GM18861 (cell line): Measurements from ENCODE around the gene DOK7.

Experiments
- ATAC-seq: cut with Tn5 transposase; IDR thresholded peaks from one replicate; pipeline ENCODE4 v1.9.1; 2021; ENCODE audit not compliant: unreplicated experiment

DOK7 gene

DNA sequence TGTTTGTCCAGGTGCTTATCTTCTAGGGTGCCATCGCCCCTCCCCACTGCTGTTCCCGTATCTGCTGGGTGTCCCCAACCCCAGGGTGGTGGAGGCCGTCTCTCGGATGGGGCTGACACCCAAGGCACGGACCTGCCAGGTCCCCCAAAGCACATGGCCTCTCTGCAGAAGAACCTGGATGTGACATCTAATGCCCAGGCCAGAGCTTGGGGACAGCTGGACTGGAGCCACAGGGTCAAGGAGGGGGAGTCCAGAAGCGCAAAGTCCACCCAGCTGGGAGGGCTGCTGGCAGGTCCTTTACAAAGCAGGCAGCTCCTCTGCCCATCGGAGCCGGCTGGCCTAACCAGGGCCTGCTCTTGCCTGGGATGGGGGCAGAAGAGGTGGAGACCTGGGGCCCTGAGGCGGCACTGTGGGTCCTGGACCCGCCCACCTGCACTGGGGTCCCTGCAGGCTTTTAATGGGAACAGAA, 751 bp upstream of the DOK7 start:
- no peak for ATAC-seq

DNA sequence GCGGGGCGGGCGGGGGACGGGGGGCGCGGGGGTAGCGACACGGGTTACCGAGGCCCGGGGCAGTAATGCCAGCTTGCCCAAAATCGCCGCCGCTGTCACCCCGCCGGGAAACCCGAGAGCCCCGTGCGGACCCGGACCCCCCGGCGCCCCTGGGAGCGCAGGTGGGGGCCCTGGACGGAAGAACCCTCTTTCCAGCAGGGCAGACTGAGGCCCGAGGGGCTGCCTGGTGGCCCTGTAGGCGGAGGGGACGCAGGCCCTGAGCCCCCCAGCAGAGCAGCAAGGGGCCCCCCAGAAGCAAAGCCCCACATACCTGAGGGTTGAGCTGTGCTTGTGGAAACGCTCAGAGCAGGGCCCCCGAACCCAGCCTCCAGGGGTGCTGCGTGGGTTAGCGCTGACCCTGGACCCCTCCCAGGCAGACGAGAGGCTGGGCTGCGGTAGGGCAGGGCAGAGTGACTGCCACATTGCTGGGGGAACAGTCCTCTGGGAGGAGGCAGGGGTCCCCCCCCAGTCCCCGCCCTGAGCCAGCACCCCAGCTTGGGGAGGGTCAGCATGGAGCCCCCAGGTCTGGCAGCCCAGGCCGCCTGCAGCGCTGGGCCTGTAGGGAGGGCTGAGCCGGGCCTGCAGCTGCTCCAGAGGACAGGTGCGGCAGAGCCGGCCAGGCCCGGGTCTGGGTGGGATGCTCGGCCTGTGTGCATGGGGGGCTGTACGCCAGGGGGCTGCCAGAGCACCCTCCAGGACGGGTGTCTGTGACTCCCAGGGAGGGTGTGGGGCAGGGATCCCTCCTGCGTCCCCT, 646 bp downstream of the DOK7 start:
- ATAC-seq: no peak

GRCh38 chr4:3464349-3464905, 1.3 kb downstream of the DOK7 start:
- ATAC-seq: no peak

DNA sequence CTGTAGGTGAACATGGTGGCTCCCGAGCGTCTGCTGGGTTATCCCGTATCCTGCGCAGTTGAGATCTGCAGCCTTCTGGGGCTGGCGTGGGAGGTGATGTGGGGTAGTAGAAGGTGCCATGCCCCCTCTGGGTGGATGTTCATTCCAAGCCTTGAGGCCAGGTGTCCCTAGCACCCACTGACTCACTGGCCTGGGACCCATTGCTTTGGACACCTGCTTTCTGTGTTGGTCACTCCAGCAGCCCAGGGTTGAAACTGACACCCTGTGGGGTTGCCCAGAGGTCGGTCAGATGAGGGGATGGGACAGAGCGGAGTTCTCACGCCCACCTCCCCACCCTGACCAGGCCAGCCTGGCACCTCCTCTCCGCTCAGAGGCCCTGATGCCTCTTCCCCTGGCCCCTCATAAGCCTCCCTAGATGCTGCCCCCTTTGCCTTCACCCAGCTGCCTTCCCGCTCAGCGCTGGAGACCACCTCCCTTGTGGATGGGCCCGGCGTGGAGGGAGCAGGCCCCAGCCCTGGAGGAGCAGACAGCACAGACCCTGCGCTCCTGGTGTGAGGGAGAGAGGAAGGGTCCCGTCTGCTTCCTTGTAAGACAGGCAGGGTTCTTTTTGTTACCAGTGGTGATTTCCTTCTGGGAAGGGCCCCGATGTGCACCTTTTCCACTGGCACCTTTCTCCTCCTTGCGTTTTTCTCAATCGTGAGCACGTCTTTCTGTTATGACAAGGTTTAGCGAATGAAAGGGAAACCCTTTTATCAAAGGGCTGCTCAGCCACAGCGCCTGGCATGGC, 2.0 kb downstream of the DOK7 start:
- no peak for ATAC-seq

DNA sequence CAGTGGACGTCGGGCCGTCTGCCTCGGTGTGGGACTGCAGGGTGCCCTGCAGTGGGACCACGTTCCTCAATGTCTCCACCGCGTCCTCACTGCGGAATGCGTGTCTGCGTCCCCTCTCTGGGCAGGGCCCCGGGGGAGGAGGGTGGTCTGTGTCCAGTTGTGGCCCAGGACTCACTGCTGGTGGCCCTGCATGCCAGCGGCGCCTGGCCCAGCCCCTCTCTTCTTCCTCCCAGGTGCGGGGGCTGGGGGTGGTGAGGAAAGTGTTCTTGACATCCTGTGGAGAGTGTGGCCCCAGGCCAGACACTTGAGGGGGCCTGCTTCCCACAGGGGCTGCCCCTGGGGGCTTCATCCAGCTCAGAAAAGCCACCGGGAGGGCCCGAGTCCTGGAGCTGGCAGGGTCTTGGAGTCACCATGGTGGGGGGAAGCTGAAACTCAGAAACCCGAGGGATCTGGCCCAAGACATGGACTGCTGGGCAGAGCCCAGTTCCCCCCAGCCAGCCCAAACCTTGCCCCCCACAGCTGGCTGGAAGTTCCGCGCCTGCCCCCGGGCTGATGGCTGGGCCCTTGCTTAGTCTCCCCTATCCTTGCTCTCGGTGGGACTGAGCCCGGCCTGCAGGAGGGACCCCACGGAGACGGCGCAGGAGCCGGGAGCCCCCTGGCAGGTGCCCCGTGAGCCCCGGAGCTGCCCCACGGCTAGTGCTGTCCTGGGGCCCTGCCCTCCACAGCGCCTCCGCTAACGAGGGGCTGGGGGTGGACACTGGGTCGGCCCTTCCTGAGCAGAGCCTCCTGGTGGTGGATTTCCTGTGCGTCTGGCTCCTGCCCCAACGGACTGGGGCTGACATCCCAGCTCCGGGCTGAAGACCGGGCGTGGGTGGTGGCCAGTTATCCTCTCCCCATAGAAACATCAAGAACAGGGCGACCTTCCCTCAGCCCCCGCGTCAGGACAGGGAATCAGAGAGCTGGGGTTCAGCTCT, 2.9 kb downstream of the DOK7 start:
- no peak for ATAC-seq

GRCh38 chr4:3466691-3467600, 3.8 kb downstream of the DOK7 start:
- no peak for ATAC-seq

- no peak for ATAC-seq
These were observed 4.5 kb downstream of the DOK7 start for GRCh38 chr4:3467601-3468031.

DNA sequence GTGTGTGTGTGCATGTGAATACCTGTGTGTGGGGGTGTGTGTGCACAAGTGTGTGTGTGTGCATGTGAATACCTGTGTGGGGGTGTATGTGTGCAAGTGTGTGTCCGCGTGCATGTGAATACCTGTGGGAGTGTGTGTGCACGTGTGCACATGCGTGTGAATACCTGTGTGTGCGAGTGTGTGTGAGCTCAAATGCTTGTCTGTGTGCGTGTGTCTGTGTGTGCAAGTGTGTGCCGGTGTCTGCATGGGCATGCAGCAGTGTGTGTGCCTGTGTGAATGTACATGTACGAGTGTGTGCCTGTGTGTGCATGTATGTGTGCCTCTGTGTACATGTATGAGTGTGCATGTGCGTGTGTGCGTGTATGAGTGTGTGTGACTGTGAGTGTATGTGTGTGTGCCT, 5.0 kb downstream of the DOK7 start:
- no peak for ATAC-seq

- ATAC-seq: no peak
These were observed 5.7 kb downstream of the DOK7 start for GRCh38 chr4:3468804-3469203.

GRCh38 chr4:3469386-3470243, 6.5 kb downstream of the DOK7 start:
- no peak for ATAC-seq

DNA sequence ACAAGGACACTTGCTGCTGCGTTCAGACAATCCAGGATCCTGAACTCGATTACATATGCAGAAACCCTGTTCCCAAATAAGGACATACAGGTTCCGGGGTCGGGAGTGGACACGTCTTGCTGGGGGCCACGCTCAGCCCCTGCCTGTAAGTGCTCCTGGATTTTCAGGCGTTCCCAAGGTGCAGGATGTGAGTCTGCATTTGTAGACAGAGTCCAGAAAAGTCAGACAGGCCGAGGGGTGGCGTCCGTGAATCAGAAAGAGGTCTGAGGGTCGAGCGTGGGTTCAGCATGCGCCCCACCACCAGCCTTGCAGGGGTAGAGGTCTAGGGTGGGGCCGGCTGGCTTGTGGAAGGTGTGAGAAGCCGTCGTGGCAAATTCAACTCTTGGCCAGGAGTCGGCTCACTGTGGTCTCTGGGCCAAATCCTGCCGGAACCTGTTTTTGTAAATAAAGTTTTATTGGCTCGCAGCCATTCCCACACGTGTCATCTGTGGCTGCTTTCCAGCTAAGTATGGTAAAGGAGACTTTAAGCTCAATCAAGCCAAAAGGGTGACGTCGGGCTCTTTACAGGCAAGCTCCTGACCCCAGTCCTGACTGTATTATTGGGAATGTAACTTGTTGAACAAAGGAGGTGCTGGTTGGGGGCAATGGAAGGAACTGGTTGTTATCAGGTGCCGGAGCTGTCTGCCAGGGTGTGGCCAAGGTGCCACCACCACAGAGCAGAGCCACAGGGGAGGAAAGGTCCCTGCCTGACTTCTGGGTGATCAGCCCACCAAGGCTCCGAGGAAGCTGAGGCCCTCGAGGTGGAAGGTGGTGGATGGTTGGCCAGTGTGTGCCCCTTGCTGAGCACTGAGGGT, 7.4 kb downstream of the DOK7 start:
- ATAC-seq: no peak

DNA sequence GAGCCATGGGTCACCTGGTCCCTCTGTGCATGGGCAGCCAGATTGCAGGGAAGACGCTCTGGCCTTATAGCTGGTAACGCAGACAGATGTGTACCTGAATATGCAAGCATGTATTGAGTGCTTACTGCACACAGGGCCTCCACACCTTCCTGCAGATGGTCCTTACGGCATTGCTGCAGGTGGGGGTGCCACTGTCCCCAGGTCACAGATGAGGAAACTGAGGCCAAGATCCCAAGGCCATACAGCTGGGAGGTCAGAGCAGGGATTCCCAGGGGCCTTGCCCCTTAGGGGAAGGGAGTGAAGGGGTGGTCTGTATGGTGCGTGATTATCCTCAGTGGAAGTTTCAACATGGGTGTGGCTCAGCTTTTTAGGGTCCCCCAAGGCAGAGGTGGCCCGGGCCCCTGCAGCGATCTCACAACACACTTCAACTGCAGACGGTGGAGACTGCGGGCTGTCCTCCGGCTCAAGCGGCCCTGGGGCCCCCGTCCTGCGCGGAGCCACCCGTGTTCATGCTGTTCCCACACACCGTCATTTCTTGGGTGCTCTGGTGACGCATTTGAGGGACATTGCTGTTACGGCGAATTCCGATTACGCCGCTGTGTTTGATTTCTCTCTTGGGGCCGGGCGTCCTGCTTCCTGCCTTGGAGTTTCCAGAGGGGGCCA, 8.1 kb downstream of the DOK7 start:
- ATAC-seq: no peak

GRCh38 chr4:3471886-3472285, 8.8 kb downstream of the DOK7 start:
- ATAC-seq: no peak

DNA sequence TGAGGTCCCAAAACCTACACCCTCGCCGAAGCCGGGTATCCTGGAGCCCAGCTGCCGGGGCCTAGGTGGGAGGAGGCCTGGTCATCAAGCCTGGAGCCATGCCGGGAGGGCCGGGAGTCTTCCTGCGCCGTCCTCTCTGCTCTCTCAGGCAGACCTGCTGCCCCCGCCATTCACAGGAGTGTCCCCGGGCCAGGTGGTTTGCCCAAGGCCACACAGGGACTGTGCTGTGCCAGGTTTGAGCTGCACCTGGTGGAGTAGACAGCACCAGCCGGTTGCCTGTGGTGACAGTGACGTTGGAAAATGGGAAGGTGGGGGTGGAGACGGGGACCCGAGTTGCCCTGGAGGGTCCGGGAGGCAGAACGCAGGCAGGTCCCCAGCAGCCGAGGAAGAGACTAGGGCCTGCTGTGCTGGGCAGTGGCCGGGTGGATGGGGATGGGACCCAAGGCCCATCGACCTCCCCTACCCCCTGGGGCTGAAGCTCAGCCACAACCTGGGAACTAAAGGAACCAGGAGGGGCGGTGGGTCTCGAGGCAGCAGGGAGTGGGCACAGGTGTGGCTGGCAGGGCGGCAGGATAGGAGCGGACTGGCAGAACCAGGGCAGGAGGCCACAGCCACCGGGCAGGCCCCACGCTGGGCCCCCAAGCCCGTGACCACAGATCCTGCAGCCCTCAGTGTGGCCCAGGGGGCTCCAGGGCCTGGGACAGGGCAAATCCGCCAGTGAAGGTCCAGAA, 9.5 kb downstream of the DOK7 start:
- ATAC-seq: no peak

- ATAC-seq: no peak
These were observed 10.3 kb downstream of the DOK7 start for GRCh38 chr4:3473181-3473950.
